K562 (cell line): ENCODE results near the gene FUBP3. TPM values are rescaled to one million over a fixed set of nuclear protein-coding genes. Genes with fewer than 3 reads are reported as not detected.

Experiments
- ARID2 ChIP-seq: fragments of 450-650 bp; IDR thresholded peaks from 2 replicates; pipeline ENCODE4 v1.6.1; 2017; ENCODE audit warnings: antibody characterized with exemption, mild to moderate bottlenecking
- BCOR ChIP-seq: fragments of 450-650 bp; IDR thresholded peaks from 2 replicates; pipeline ENCODE4 v1.6.1; 2016
- CTBP1 ChIP-seq: fragments of 450-650 bp; IDR thresholded peaks from 2 replicates; pipeline ENCODE4 v1.6.1; 2016; ENCODE audit warnings: borderline replicate concordance
- CTCF ChIP-seq, 3 experiments: IDR thresholded peaks in 2 of 3; conservative IDR thresholded peaks in 1 of 3; 2 replicates each; pipeline ENCODE4 v1.5.1; 2011 to 2012; ENCODE audit warnings: low read length in 3 of 3, mild to moderate bottlenecking in 3 of 3, control low read depth in 2 of 3, improper control_type of control experiment in 1 of 3, inconsistent platforms in 1 of 3, low read depth in 1 of 3, mixed read lengths in 1 of 3, moderate library complexity in 1 of 3; ENCODE audit not compliant: insufficient read depth in 2 of 3
- GTF2E2 ChIP-seq: fragments of 200-800 bp; sonication (Bioruptor generic); IDR thresholded peaks from 2 replicates; pipeline ENCODE4 v1.6.1; 2016; ENCODE audit warnings: missing genetic modification characterization, missing compliant biosample characterization
- HNRNPL ChIP-seq: fragments of 200-400 bp; formaldehyde crosslinking; IDR thresholded peaks from 2 replicates; pipeline ENCODE4 v1.6.1; 2017; ENCODE audit warnings: low read depth, mild to moderate bottlenecking, low read length
- MYC ChIP-seq, 2 experiments: fragments of 250-450 bp in 1 of 2; sonication (Bioruptor Pico) in 1 of 2; IDR thresholded peaks; 2 replicates each; pipeline versions ENCODE4 v1.5.1 to v1.6.1; 2012 to 2021; ENCODE audit warnings: low read depth in 2 of 2, borderline replicate concordance in 1 of 2, improper control_type of control experiment in 1 of 2, low read length in 1 of 2, mild to moderate bottlenecking in 1 of 2, moderate library complexity in 1 of 2
- NFIX ChIP-seq: fragments of 250-450 bp; sonication (Bioruptor Pico); IDR thresholded peaks from 2 replicates; pipeline ENCODE4 v1.4.0; 2020; ENCODE audit warnings: low read depth, mild to moderate bottlenecking, moderate library complexity
- RAD21 ChIP-seq, 2 experiments: fragments of 250-450 bp in 1 of 2; fragments of 450-650 bp in 1 of 2; sonication (Bioruptor Pico) in 1 of 2; formaldehyde crosslinking in 1 of 2; IDR thresholded peaks in 1 of 2; conservative IDR thresholded peaks in 1 of 2; 2 replicates each; pipeline versions ENCODE4 v1.4.0 to v1.8.0; 2020 to 2022; ENCODE audit warnings: mild to moderate bottlenecking in 2 of 2, moderate library complexity in 1 of 2
- SMC3 ChIP-seq: conservative IDR thresholded peaks from 2 replicates; pipeline ENCODE4 v1.6.1; 2011; ENCODE audit warnings: low read depth, low read length, improper control_type of control experiment; ENCODE audit not compliant: insufficient read depth
- ZBTB7A ChIP-seq: IDR thresholded peaks from 2 replicates; pipeline ENCODE4 v1.6.1; 2011; ENCODE audit warnings: low read depth, mild to moderate bottlenecking, low read length, moderate library complexity, borderline replicate concordance; ENCODE audit not compliant: control insufficient read depth
- ZC3H11A ChIP-seq: IDR thresholded peaks from 2 replicates; pipeline ENCODE4 v1.6.1; 2012; ENCODE audit warnings: low read depth, low read length, improper control_type of control experiment
- polyA plus RNA-seq, 8 experiments: library from polyadenylated mRNA; depleted of rRNA in 4 of 8; stranded (reverse) in 5 of 8; unstranded in 3 of 8; fragments of >200 nt; fragmentation: Nextera tagmentation in 2 of 8; fragmentation: Illumina TruSeq in 1 of 8; extraction: Ambion mirVana in 2 of 8; extraction: Trizol in 1 of 8; gene quantifications; 2 replicates each; pipeline versions ENCODE4 v1.2.1 to v1.2.3, GENCODE V29; 2011 to 2014; ENCODE audit warnings: inconsistent platforms in 1 of 8, missing spikeins in 1 of 8
- total RNA-seq, 7 experiments: library from RNA; depleted of rRNA in 6 of 7; stranded (reverse); fragments of >200 nt in 6 of 7; fragmentation: Illumina TruSeq in 2 of 7; extraction: Trizol in 2 of 7; gene quantifications; 2 replicates each; pipeline versions ENCODE4 v1.2.1 to v1.2.3, GENCODE V29; 2011 to 2021; ENCODE audit warnings: low replicate concordance in 1 of 7
- TF ChIP-seq, protein P1 (sequence below), 2 experiments: fragments of 450-650 bp; conservative IDR thresholded peaks; 2 replicates each; pipeline ENCODE4 v1.6.1; 2017; ENCODE audit warnings: mild to moderate bottlenecking in 2 of 2, moderate library complexity in 2 of 2
- TF ChIP-seq, protein P2 (sequence below), 2 experiments: fragments of 450-650 bp; formaldehyde crosslinking in 1 of 2; IDR thresholded peaks; 2 replicates each; pipeline versions ENCODE4 v1.4.0 to v1.6.1; 2014 to 2020; ENCODE audit warnings: mild to moderate bottlenecking in 2 of 2, borderline replicate concordance in 1 of 2, low read depth in 1 of 2

The FUBP3 gene
- total and polyA plus RNA-seq, 9 of the 15 experiments (the other 6 are each of a cell fraction or from before 2014, with no cell fraction given), result 3.0 to 64.0 (median 48.1) TPM

GRCh38 chr9:130682421-130683121 is 103.2 kb downstream of the FUBP3 start (continued):
- TF ChIP-seq CTCF (IDR thresholded peaks at IDR 0.05 in 2 of 3, conservative IDR thresholded peaks at IDR 0.05 in 1 of 3; ENCODE audit: insufficient read depth in 2 of 3, low read depth in 1 of 3, low read length in 3 of 3), result peak; percentile 86 to 90 (median 88)
- TF ChIP-seq SMC3, result peak; percentile 92
- no peak for TF ChIP-seq GTF2E2 (tag)
- TF ChIP-seq ARID2, result peak; percentile 83
- TF ChIP-seq, protein P1, sequence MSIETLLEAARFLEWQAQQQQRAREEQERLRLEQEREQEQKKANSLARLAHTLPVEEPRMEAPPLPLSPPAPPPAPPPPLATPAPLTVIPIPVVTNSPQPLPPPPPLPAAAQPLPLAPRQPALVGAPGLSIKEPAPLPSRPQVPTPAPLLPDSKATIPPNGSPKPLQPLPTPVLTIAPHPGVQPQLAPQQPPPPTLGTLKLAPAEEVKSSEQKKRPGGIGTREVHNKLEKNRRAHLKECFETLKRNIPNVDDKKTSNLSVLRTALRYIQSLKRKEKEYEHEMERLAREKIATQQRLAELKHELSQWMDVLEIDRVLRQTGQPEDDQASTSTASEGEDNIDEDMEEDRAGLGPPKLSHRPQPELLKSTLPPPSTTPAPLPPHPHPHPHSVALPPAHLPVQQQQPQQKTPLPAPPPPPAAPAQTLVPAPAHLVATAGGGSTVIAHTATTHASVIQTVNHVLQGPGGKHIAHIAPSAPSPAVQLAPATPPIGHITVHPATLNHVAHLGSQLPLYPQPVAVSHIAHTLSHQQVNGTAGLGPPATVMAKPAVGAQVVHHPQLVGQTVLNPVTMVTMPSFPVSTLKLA (conservative IDR thresholded peaks at IDR 0.05), result 0 out of 4 replicates have a peak, but pooled peaks of 1 of the 2 experiments have one; percentile 10
- TF ChIP-seq CTBP1, result peak; percentile 14; the same call in 1 of the 2 replicates
- peak; percentile 59; the same call in 1 of the 2 replicates for TF ChIP-seq BCOR
- TF ChIP-seq HNRNPL, result peak; percentile 47; the same call in 1 of the 2 replicates
- no peak for TF ChIP-seq ZC3H11A
- 0 out of 2 replicates have a peak, but pooled peaks have one; percentile 35 for TF ChIP-seq MYC (IDR thresholded peaks at IDR 0.05; ENCODE audit: low read depth, low read length)
- no peak for TF ChIP-seq MYC (CRISPR knock-in tag; IDR thresholded peaks at IDR 0.05; ENCODE audit: borderline replicate concordance, low read depth)
- peak; percentile 94 to 95 for TF ChIP-seq RAD21 (CRISPR knock-in tag; conservative IDR thresholded peaks at IDR 0.05 in 1 of 2, IDR thresholded peaks at IDR 0.05 in 1 of 2)
- 0 out of 2 replicates have a peak, but pooled peaks have one; percentile 3 for TF ChIP-seq ZBTB7A
- no peak for TF ChIP-seq NFIX
- TF ChIP-seq, protein P2, sequence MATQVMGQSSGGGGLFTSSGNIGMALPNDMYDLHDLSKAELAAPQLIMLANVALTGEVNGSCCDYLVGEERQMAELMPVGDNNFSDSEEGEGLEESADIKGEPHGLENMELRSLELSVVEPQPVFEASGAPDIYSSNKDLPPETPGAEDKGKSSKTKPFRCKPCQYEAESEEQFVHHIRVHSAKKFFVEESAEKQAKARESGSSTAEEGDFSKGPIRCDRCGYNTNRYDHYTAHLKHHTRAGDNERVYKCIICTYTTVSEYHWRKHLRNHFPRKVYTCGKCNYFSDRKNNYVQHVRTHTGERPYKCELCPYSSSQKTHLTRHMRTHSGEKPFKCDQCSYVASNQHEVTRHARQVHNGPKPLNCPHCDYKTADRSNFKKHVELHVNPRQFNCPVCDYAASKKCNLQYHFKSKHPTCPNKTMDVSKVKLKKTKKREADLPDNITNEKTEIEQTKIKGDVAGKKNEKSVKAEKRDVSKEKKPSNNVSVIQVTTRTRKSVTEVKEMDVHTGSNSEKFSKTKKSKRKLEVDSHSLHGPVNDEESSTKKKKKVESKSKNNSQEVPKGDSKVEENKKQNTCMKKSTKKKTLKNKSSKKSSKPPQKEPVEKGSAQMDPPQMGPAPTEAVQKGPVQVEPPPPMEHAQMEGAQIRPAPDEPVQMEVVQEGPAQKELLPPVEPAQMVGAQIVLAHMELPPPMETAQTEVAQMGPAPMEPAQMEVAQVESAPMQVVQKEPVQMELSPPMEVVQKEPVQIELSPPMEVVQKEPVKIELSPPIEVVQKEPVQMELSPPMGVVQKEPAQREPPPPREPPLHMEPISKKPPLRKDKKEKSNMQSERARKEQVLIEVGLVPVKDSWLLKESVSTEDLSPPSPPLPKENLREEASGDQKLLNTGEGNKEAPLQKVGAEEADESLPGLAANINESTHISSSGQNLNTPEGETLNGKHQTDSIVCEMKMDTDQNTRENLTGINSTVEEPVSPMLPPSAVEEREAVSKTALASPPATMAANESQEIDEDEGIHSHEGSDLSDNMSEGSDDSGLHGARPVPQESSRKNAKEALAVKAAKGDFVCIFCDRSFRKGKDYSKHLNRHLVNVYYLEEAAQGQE (IDR thresholded peaks at IDR 0.05; ENCODE audit: borderline replicate concordance), result peak; percentile 84
- TF ChIP-seq, protein P2 (CRISPR knock-in tag; IDR thresholded peaks at IDR 0.05; ENCODE audit: low read depth), result no peak
